ENCODE results near the gene HIGD2A. TPM values are rescaled to one million over a fixed set of nuclear protein-coding genes. Genes with fewer than 3 reads are reported as not detected.

Gene HIGD2A
- total and polyA plus RNA-seq, 10 of the 15 experiments (the other 5 are each of a cell fraction or from before 2014, with no cell fraction given): 152 to 348 (median 194) TPM

DNA sequence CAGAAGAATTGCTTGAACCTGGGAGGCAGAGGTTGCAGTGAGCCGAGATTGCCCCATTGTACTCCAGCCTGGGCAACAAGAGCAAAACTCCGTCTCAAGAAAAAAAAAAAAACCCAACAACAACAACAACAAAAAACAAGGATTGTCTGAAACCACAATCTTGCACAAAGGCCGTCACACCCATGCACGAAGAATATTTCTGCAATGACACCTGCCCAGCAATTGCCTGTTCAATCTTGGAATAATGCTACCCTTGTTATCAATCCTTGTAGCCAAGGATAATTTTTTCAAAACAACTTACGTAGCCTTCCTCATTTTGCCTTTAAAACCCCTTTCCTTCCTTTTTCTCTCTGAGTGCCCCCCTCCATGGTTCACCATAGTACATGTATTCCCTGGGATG is 31.5 kb downstream of the HIGD2A start:
- DNase-seq (ENCODE audit: low read depth, low spot score) (no peak), FAIRE-seq (no peak), ATAC-seq (no peak)
- Histone ChIP-seq H3K9me3 (replicated peaks; ENCODE audit: control insufficient read depth, insufficient read depth, low read length) (no peaks in the 10 kb centered on the region), H3K4me2 (ENCODE audit: control insufficient read depth, insufficient read depth) (no peak overlapping the region), H3K9ac (ENCODE audit: control insufficient read depth, insufficient read depth, low read length) (no peak overlapping the region), H2AFZ (ENCODE audit: control insufficient read depth, low read depth, low read length) (no peak overlapping the region), H3K27ac (ENCODE audit: control insufficient read depth, insufficient read depth) (no peak overlapping the region), H3K27me3 (replicated peaks in 1 of 2; ENCODE audit: control insufficient read depth in 2 of 2, insufficient read depth in 2 of 2, low read length in 1 of 2) (no peaks in the 10 kb centered on the region), H4K20me1 (ENCODE audit: control insufficient read depth, insufficient read depth) (no peaks in the 10 kb centered on the region), H3K79me2 (ENCODE audit: control insufficient read depth, insufficient read depth, low read length) (peaks cover 5% of the 10 kb centered on the region), H3K4me1 (ENCODE audit: control insufficient read depth, insufficient read depth, low read length) (peaks cover 14% of the 10 kb centered on the region), H3K36me3 (ENCODE audit: control insufficient read depth in 2 of 2, insufficient read depth in 2 of 2, low read length in 1 of 2) (no peaks in the 10 kb centered on the region), H3K4me3 (no peak overlapping the region)
- CTCF ChIA-PET: interaction anchor here (1.1 kb wide), 1 partner anchor 103 kb away, joined by 3 read pairs; no protein-coding TSS in a partner anchor
- WGBS (ENCODE audit: insufficient coverage, insufficient replicate concordance, low lambda C conversion rate, missing lambda C conversion rate): 50% methylated on average over 5 of the region's 5 CpGs
- in situ Hi-C loops (cut with MboI) (no loop called here), intact Hi-C loops (cut with micrococcal nuclease; ENCODE audit: unreplicated experiment) (no loop called here)
- SMC1A ChIA-PET (ENCODE audit: uncharacterized antibody, unreplicated experiment): interaction anchor here (0.7 kb wide), 1 partner anchor 52 kb away, joined by 3 read pairs; no protein-coding TSS in a partner anchor
- RAD21 ChIA-PET (ENCODE audit: unreplicated experiment): no interaction called here
- BruUV-seq (replicated peaks): no TSS peak
- POLR2A ChIA-PET: no interaction called here
- TF ChIP-seq HDAC6 (IDR thresholded peaks at IDR 0.05; ENCODE audit: unreplicated experiment): no peak
- TF ChIP-seq, protein P1, sequence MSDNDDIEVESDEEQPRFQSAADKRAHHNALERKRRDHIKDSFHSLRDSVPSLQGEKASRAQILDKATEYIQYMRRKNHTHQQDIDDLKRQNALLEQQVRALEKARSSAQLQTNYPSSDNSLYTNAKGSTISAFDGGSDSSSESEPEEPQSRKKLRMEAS (IDR thresholded peaks at IDR 0.05; ENCODE audit: low read depth, low read length): no peak
- no peak for TF ChIP-seq MXI1 (IDR thresholded peaks at IDR 0.05; ENCODE audit: low read depth, low read length)
- no peak for TF ChIP-seq JUNB (IDR thresholded peaks at IDR 0.05)
- no peak for TF ChIP-seq HCFC1 (IDR thresholded peaks at IDR 0.05; ENCODE audit: low read length)
- TF ChIP-seq NFYB (IDR thresholded peaks at IDR 0.05; ENCODE audit: insufficient read depth, low read depth, low read length): no peak
- TF ChIP-seq, protein P2, sequence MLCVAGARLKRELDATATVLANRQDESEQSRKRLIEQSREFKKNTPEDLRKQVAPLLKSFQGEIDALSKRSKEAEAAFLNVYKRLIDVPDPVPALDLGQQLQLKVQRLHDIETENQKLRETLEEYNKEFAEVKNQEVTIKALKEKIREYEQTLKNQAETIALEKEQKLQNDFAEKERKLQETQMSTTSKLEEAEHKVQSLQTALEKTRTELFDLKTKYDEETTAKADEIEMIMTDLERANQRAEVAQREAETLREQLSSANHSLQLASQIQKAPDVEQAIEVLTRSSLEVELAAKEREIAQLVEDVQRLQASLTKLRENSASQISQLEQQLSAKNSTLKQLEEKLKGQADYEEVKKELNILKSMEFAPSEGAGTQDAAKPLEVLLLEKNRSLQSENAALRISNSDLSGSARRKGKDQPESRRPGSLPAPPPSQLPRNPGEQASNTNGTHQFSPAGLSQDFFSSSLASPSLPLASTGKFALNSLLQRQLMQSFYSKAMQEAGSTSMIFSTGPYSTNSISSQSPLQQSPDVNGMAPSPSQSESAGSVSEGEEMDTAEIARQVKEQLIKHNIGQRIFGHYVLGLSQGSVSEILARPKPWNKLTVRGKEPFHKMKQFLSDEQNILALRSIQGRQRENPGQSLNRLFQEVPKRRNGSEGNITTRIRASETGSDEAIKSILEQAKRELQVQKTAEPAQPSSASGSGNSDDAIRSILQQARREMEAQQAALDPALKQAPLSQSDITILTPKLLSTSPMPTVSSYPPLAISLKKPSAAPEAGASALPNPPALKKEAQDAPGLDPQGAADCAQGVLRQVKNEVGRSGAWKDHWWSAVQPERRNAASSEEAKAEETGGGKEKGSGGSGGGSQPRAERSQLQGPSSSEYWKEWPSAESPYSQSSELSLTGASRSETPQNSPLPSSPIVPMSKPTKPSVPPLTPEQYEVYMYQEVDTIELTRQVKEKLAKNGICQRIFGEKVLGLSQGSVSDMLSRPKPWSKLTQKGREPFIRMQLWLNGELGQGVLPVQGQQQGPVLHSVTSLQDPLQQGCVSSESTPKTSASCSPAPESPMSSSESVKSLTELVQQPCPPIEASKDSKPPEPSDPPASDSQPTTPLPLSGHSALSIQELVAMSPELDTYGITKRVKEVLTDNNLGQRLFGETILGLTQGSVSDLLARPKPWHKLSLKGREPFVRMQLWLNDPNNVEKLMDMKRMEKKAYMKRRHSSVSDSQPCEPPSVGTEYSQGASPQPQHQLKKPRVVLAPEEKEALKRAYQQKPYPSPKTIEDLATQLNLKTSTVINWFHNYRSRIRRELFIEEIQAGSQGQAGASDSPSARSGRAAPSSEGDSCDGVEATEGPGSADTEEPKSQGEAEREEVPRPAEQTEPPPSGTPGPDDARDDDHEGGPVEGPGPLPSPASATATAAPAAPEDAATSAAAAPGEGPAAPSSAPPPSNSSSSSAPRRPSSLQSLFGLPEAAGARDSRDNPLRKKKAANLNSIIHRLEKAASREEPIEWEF (IDR thresholded peaks at IDR 0.05; ENCODE audit: insufficient replicate concordance, low read depth, low read length): no peak
- no peak for TF ChIP-seq ZNF384 (IDR thresholded peaks at IDR 0.05; ENCODE audit: borderline replicate concordance, low read depth, low read length)
